ENCODE data around the gene AKR1C4. TPM values are rescaled to one million over a fixed set of nuclear protein-coding genes. Genes with fewer than 3 reads are reported as not detected.
"Not testable (repeated sequence)": the region's sequence is repeated elsewhere in the genome, so short reads cannot be mapped to it uniquely, and the experiment has no call there.

The AKR1C4 gene
- total RNA-seq, 1 donor from 2014 or later, result not detected

DNA sequence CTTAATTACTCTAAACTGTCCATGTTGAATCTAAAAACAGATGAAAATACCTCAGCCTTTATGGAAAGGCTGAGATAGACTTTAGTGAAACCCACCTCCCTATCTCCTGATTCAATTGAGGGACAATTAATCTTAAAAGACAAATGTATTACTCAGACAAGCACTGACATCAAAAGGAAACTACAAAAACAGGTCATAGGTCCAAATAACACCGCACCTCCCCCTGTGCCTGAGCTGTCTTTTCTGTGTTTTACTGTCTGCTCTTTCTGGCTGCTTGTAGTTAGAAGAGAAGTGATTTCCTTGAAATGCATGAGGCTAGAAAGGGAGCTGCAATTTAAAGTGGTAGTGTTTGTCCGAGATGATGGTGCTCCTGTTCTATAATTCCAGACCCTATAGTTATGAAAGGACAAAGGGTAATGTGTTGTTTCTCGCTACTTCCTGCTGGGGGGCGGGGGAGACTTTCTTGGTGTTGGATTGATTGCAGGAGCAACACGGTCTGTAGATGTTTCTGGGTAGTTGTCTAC lies 27.7 kb upstream of the AKR1C4 start:
- no peaks in the 10 kb centered on the region for H3K36me3 ChIP-seq
- DNase-seq (no peak), ATAC-seq (no peak)
- H3K9me3 ChIP-seq, result peaks cover 15% of the 10 kb centered on the region
- H3K4me1 ChIP-seq, result no peaks in the 10 kb centered on the region
- intact Hi-C loops (cut with DNase I), result no loop called here
- no peak for TF ChIP-seq CTCF (IDR thresholded peaks at IDR 0.05)
- no peaks in the 10 kb centered on the region for H3K27me3 ChIP-seq
- no peak overlapping the region for H3K4me3 ChIP-seq
- no peak overlapping the region for H3K27ac ChIP-seq

- H3K4me3 ChIP-seq; ATAC-seq; H3K27me3 ChIP-seq; H3K9me3 ChIP-seq; DNase-seq; H3K4me1 ChIP-seq; intact Hi-C loops (cut with DNase I); H3K27ac ChIP-seq; H3K36me3 ChIP-seq: not testable (repeated sequence)
These were observed 21.1 kb upstream of the AKR1C4 start for GRCh38 chr10:5175581-5175980.

DNA sequence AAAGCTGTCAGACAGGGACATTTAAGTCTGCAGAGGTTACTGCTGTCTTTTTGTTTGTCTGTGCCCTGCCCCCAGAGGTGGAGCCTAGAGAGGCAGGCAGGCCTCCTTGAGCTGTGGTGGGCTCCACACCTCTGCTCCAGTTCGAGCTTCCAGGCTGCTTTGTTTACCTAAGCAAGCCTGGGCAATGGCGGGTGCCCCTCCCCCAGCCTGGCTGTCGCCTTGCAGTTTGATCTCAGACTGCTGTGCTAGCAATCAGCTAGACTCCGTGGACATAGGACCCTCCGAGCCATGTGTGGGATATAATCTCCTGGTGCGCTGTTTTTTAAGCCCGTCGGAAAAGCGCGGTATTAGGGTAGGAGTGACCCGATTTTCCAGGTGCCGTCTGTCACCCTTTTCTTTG lies 16.1 kb upstream of the AKR1C4 start:
- H3K27me3 ChIP-seq; DNase-seq; H3K27ac ChIP-seq; H3K36me3 ChIP-seq; intact Hi-C loops (cut with DNase I); H3K4me3 ChIP-seq; H3K4me1 ChIP-seq; H3K9me3 ChIP-seq; ATAC-seq: not testable (repeated sequence)

DNA sequence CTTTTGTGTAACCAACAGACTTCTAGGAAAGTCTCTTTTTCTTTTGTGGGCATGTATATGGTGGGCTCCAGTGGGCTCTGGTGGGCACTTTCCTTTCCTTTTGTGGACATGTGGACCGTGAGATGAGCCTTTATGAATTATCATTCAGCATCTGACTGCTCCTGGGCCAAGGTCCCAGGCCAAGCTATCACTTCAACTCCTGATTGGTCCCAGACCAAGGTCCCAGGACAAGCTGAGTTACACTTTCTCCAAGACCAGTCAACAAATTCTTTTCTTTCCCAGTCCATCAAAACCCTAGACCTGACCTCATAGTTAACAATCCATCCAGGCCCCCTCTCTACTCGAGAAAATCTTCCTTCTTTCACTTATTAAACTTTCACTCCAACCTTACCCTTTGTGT lies 12.7 kb upstream of the AKR1C4 start:
- Histone ChIP-seq H3K4me3 (no peak overlapping the region), H3K27me3 (no peaks in the 10 kb centered on the region), H3K27ac (no peak overlapping the region), H3K36me3 (no peaks in the 10 kb centered on the region), H3K4me1 (no peaks in the 10 kb centered on the region), H3K9me3 (no peaks in the 10 kb centered on the region)
- intact Hi-C loops (cut with DNase I), result no loop called here
- no peak for TF ChIP-seq CTCF (IDR thresholded peaks at IDR 0.05)
- ATAC-seq (no peak), DNase-seq (no peak)

GRCh38 chr10:5184987-5185775 lies 11.5 kb upstream of the AKR1C4 start, which contains the start of gene AKR1C8:
TSS of gene AKR1C8 (minus strand) at chr10:5185150. CDS start at chr10:5185104, 46 bp downstream.
- TF ChIP-seq CTCF (IDR thresholded peaks at IDR 0.05), result no peak
- no peaks in the 10 kb centered on the region for H3K36me3 ChIP-seq
- DNase-seq, result no peak
- intact Hi-C loops (cut with DNase I), result no loop called here
- ATAC-seq, result no peak
- H3K9me3 ChIP-seq, result no peaks in the 10 kb centered on the region
- H3K4me1 ChIP-seq, result no peaks in the 10 kb centered on the region
- H3K4me3 ChIP-seq, result no peak within 1 kb of the TSS
- no peaks in the 10 kb centered on the region for H3K27me3 ChIP-seq
- H3K27ac ChIP-seq, result no peak within 1 kb of the TSS

DNA sequence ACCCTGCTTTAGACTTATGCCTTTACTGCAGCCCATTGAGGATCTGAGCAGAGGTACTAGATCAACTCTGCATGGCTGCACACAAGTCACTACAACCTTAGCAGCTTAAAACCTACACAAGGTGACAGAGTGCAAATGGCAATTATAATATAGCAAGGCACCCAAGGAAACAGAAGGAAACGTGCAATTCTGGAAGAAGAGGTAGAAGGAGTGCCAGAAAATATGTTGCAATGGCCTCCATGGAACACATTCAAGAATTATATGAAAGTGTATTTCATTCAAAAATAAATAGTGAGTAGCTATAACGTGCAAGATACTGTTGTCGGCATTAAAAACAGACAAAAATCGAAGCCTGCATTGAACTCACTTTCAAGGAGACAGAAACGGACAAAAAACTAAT lies 8.8 kb upstream of the AKR1C4 start:
- no peak for TF ChIP-seq CTCF (IDR thresholded peaks at IDR 0.05)
- no peak for DNase-seq
- intact Hi-C loops (cut with DNase I), result no loop called here
- Histone ChIP-seq H3K27me3 (no peaks in the 10 kb centered on the region), H3K4me3 (no peak overlapping the region), H3K27ac (no peak overlapping the region), H3K4me1 (no peaks in the 10 kb centered on the region), H3K9me3 (no peaks in the 10 kb centered on the region), H3K36me3 (no peaks in the 10 kb centered on the region)
- ATAC-seq, result no peak
